ENCODE data around the gene TEX38. TPM values are rescaled to one million over a fixed set of nuclear protein-coding genes. Genes with fewer than 3 reads are reported as not detected.
"Not testable (repeated sequence)": the region's sequence is repeated elsewhere in the genome, so short reads cannot be mapped to it uniquely, and the experiment has no call there.

Gene TEX38
- total RNA-seq, 1 donor from 2014 or later = not detected

DNA sequence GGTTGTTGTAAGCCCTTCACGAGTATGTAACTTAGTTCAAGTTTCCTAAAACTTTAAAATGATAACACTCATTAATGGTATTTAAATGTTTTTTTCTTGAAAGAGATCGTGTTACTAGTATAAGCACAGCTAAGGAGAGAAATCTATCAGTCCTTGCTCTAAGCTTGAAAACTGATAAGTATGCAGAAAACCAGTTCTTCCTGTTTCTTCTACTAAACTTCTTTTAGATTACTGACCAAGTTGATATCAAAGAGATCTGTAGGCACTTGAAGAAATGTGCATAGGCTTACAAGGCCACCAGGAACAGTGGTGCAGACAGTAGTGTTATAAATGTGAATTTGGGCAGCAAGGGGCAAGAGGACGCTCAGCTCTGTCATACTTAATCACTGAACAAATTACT, 43.3 kb downstream of the TEX38 start:
- H3K36me3 ChIP-seq = peaks cover 68% of the 10 kb centered on the region
- ATAC-seq = no peak
- no peaks in the 10 kb centered on the region for H3K27me3 ChIP-seq (ENCODE audit: low read depth)
- H3K9me3 ChIP-seq = no peaks in the 10 kb centered on the region
- H3K4me1 ChIP-seq = peaks cover 40% of the 10 kb centered on the region
- no peak overlapping the region for H3K4me3 ChIP-seq
- no peak for TF ChIP-seq CTCF (IDR thresholded peaks at IDR 0.05)
- no peak for DNase-seq
- H3K27ac ChIP-seq = no peak overlapping the region
- intact Hi-C loops (cut with DNase I) = no loop called here

- Histone ChIP-seq H3K4me3 (peak overlapping the region; percentile 90), H3K27ac (peak overlapping the region; percentile 96), H3K27me3 (ENCODE audit: low read depth) (no peaks in the 10 kb centered on the region), H3K4me1 (peaks cover 43% of the 10 kb centered on the region), H3K36me3 (peaks cover 42% of the 10 kb centered on the region), H3K9me3 (no peaks in the 10 kb centered on the region)
- DNase-seq (no peak), ATAC-seq (no peak)
- TF ChIP-seq CTCF (IDR thresholded peaks at IDR 0.05) = no peak
- intact Hi-C loops (cut with DNase I) = no loop called here
These were observed 46.0 kb downstream of the TEX38 start for GRCh38 chr1:46717654-46718053.

DNA sequence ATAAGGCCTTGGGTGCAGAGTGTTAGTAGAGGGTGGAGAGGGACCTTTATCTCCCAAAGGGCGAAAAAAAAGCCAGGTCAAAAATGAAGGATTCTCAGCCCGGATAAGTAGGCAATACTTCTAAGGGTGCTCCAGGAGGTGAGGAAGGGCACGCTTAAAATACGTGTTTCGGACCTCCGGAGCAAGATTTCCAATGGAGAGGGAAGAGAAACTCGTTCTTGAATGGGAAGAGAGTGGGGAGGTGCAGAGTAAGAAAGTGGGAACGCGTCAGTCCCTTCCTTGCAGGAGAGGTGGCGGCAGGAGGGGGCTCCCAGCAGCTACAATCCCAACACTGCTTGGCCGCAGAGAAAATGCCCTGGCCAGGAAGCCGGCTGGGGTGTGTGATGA, 46.7 kb downstream of the TEX38 start:
- Histone ChIP-seq H3K4me1 (peaks cover 43% of the 10 kb centered on the region), H3K27ac (peak overlapping the region; percentile 96), H3K27me3 (ENCODE audit: low read depth) (no peaks in the 10 kb centered on the region), H3K4me3 (peak overlapping the region; percentile 90), H3K36me3 (peaks cover 35% of the 10 kb centered on the region), H3K9me3 (no peaks in the 10 kb centered on the region)
- no peak for TF ChIP-seq CTCF (IDR thresholded peaks at IDR 0.05)
- intact Hi-C loops (cut with DNase I) = no loop called here
- DNase-seq (no peak), ATAC-seq (peak; percentile 8 to 25)

- DNase-seq (peak; percentile 98), ATAC-seq (peak; percentile 98 to 99)
- no peaks in the 10 kb centered on the region for H3K27me3 ChIP-seq (ENCODE audit: low read depth)
- peak within 1 kb of the TSS; percentile 90 for H3K4me3 ChIP-seq
- no peak for TF ChIP-seq CTCF (IDR thresholded peaks at IDR 0.05)
- intact Hi-C loops (cut with DNase I) = no loop called here
- H3K27ac ChIP-seq = peak within 1 kb of the TSS; percentile 96
- H3K36me3 ChIP-seq = peaks cover 29% of the 10 kb centered on the region
- H3K4me1 ChIP-seq = peaks cover 43% of the 10 kb centered on the region
- H3K9me3 ChIP-seq = no peaks in the 10 kb centered on the region
These were observed 47.3 kb downstream of the TEX38 start, which contains the start of gene EFCAB14 for GRCh38 chr1:46718727-46719622. EFCAB14 (minus strand) TSS chr1:46719114; CDS start chr1:46718087, 1,027 bp downstream.

- intact Hi-C loops (cut with DNase I) = no loop called here
- peaks cover 21% of the 10 kb centered on the region for H3K36me3 ChIP-seq
- H3K27ac ChIP-seq = peak overlapping the region; percentile 96
- ATAC-seq (peak; percentile 49 to 63), DNase-seq (peak; percentile 48)
- no peaks in the 10 kb centered on the region for H3K9me3 ChIP-seq
- TF ChIP-seq CTCF (IDR thresholded peaks at IDR 0.05) = no peak
- H3K4me3 ChIP-seq = peak overlapping the region; percentile 90
- H3K27me3 ChIP-seq (ENCODE audit: low read depth) = no peaks in the 10 kb centered on the region
- peaks cover 45% of the 10 kb centered on the region for H3K4me1 ChIP-seq
These were observed 48.0 kb downstream of the TEX38 start for GRCh38 chr1:46719689-46720088.

DNA sequence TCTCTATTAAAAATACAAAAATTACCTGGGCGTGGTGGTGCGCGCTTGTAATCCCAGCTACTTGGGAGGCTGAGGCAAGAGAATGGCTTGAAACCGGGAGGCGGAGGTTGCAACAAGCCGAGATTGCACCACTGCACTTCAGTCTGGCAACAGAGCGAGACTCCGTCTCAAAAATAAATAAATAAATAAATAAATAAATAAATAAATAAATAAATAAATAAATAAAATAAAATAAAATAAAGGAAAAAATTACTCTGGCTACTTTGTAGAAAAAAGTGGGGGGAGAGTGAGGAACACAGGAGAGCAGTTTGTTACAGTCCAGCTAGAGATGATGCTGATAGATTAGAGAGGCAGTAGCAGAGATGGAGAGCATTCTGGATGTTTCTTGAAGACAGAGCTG, 48.7 kb downstream of the TEX38 start:
- H3K27me3 ChIP-seq (ENCODE audit: low read depth); DNase-seq; H3K27ac ChIP-seq; H3K9me3 ChIP-seq; ATAC-seq; intact Hi-C loops (cut with DNase I); H3K4me3 ChIP-seq: not testable (repeated sequence)
- H3K36me3 ChIP-seq = peaks cover 15% of the 10 kb centered on the region
- H3K4me1 ChIP-seq = peaks cover 47% of the 10 kb centered on the region
